GM21390 (cell line): ENCODE measurements around the gene ATAD3A.
"Not testable (repeated sequence)": the region's sequence is repeated elsewhere in the genome, so short reads cannot be mapped to it uniquely, and the experiment has no call there.

Experiments used
- ATAC-seq: cut with Tn5 transposase; IDR thresholded peaks from one replicate; pipeline ENCODE4 v1.9.1; 2021; ENCODE audit not compliant: unreplicated experiment

ATAD3A gene

GRCh38 chr1:1489231-1489630 is 22.7 kb upstream of the ATAD3A start:
- no peak for ATAC-seq

- no peak for ATAC-seq
These were observed 22.1 kb upstream of the ATAD3A start for GRCh38 chr1:1489861-1490260.

GRCh38 chr1:1490633-1491230 is 21.2 kb upstream of the ATAD3A start:
- ATAC-seq = no peak

GRCh38 chr1:1491601-1492000 is 20.4 kb upstream of the ATAD3A start:
- no peak for ATAC-seq

GRCh38 chr1:1494311-1494710 is 17.7 kb upstream of the ATAD3A start:
- ATAC-seq = not testable (repeated sequence)

- not testable (repeated sequence) for ATAC-seq
These were observed 16.4 kb upstream of the ATAD3A start for GRCh38 chr1:1495461-1495975.

- ATAC-seq = not testable (repeated sequence)
These were observed 7.1 kb upstream of the ATAD3A start for GRCh38 chr1:1504777-1505365.

- not testable (repeated sequence) for ATAC-seq
These were observed 6.6 kb upstream of the ATAD3A start for GRCh38 chr1:1505366-1505798.

- not testable (repeated sequence) for ATAC-seq
These were observed 6.2 kb upstream of the ATAD3A start for GRCh38 chr1:1505801-1506200.

- ATAC-seq = no peak
These were observed 4.7 kb upstream of the ATAD3A start for GRCh38 chr1:1507305-1507704.

- not testable (repeated sequence) for ATAC-seq
These were observed 3.0 kb upstream of the ATAD3A start for GRCh38 chr1:1508775-1509464.

GRCh38 chr1:1509465-1509850 is 2.5 kb upstream of the ATAD3A start:
- ATAC-seq = not testable (repeated sequence)

- ATAC-seq = no peak
These were observed 940 bp upstream of the ATAD3A start for GRCh38 chr1:1510912-1511532.

GRCh38 chr1:1512425-1512824 is 463 bp downstream of the ATAD3A start:
- peak; percentile 11 for ATAC-seq

GRCh38 chr1:1513675-1514074 is 1.7 kb downstream of the ATAD3A start:
- ATAC-seq = not testable (repeated sequence)

GRCh38 chr1:1514376-1514775 is 2.4 kb downstream of the ATAD3A start:
- not testable (repeated sequence) for ATAC-seq

- ATAC-seq = not testable (repeated sequence)
These were observed 5.0 kb downstream of the ATAD3A start for GRCh38 chr1:1516923-1517322.

GRCh38 chr1:1517973-1518620 is 6.1 kb downstream of the ATAD3A start:
- ATAC-seq = no peak

- ATAC-seq = not testable (repeated sequence)
These were observed 6.7 kb downstream of the ATAD3A start for GRCh38 chr1:1518621-1519007.

- not testable (repeated sequence) for ATAC-seq
These were observed 8.0 kb downstream of the ATAD3A start for GRCh38 chr1:1519805-1520505.
